GM18868 (cell line): ENCODE results near the gene MYCT1.

Source experiments
- ATAC-seq: cut with Tn5 transposase; IDR thresholded peaks from one replicate; pipeline ENCODE4 v1.9.1; 2021; ENCODE audit warnings: mild to moderate bottlenecking, moderate library complexity; ENCODE audit not compliant: unreplicated experiment

Gene MYCT1

DNA sequence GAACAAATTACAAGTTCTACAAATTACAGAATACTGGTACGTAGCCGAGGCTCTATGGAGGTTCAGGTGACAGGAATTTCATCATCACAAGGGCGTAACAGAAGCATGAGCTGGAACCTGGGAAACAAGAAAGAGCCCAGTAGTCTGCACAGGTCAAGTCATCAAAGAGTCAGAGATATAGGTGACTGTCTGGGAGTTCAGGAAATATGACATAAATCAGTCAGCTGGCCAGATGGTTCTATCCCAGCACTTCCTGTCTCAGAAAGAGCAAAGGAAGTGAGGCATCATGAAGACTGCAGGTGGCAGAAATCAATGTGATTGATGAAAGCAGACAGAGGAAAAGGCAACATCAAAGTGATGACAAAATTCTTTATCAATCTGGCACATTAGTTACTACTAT is 23.3 kb downstream of the MYCT1 start:
- ATAC-seq: no peak

- ATAC-seq: no peak
Observed at GRCh38 chr6:152721956-152722355, 24.3 kb downstream of the MYCT1 start.

GRCh38 chr6:152723398-152723797 is 25.7 kb downstream of the MYCT1 start:
- ATAC-seq: no peak

DNA sequence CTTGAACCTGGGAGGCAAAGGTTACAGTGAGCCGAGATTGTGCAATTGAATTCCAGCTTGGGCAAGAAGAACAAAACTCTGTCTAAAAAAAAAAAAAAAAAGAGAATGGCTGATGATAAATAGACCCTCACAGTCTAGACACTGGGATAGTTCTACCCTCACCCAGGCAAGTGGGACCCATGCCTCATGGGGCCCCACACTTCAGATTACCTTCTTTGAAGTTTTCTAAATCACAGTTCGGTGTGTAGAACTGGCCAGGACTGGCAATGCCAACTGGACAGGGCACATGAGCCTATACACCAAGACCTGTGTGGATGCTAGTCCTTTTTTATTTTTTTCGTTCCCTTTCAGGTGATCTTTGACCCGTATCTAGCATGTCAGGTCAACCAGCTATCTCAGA is 28.6 kb downstream of the MYCT1 start:
- no peak for ATAC-seq

GRCh38 chr6:152727507-152727906 is 29.8 kb downstream of the MYCT1 start:
- no peak for ATAC-seq

DNA sequence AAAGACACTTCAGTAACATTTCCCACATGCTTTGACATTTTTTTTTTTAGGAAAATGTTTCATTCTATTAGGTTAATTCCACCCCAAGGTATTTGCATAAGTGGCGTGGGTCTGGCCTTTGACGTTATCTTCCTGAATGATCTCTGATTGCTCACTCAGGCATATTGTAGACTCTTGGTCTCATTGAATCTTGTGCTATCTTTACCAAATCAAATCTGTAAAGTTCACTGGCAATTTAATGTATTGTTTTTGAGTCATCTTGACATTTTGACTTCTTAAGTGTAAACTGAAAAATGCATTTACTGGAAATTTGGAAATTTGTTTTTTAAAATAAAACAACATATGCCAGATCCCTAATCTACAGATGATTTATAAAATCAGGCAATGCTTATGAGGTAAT is 36.9 kb downstream of the MYCT1 start:
- no peak for ATAC-seq

DNA sequence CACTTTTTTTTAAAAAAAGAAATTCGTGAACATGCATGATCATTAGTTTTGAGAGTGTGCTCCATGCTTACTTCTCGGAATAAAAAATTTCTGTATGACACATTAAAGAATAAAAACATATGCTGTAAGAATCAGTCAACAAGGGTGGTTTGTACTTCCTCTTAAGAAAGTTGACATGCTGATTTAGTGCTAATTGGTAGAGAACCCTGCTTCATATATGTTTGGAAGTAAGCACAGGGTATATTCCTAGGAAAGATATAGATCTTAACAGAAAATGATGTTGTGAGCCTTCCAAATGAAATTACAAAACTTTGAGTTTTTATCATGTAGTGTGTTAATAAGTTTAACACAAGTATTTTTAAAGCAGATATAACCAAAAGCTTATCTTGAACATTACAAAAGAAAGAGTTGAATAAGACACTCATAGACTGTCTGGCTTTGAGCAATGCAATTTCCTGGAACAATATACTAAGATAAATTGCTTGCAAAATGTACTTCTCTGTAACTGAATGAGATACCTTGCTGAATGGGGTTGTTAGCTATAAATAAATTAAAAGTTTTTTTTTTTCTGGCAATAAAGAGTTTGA is 39.1 kb downstream of the MYCT1 start:
- ATAC-seq: no peak

- no peak for ATAC-seq
Observed at GRCh38 chr6:152745509-152746171, 47.9 kb downstream of the MYCT1 start.

DNA sequence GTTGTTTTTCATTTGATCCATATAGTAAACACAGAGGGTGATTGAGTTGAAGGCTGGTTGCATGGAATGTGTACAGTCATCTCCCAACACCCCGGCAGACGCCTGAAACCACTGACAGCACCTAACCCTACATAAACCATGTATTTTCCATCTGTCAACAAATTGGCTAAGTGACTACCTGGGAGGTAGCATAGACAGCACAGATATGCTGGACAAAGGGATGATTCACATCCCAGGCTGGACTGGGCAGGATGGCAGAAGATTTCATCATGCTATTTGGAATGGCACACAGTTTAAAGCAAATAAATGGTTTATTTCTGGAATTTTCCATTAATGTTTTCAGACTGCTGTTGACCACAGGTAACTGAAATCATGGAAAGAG is 48.5 kb downstream of the MYCT1 start:
- no peak for ATAC-seq

- no peak for ATAC-seq
Observed at GRCh38 chr6:152748843-152749242, 51.1 kb downstream of the MYCT1 start.

DNA sequence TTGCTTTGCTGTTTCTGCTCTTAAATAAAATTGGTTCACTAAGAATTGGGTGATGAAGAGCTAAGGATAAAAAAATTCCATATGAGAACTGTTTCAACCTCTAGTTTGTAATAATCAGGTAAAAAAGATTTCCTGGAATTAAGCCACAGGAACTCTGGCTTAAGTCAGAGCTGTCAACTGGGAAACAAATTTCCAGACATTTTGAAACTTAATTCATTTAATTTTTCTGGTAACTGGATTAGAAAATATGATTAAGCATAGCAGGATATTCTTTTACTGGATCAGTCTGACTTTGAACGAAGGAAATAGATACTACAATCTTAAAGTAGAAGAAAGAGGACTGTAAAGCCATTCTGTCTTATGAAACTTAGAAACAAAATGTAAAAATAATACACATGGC is 51.6 kb downstream of the MYCT1 start:
- ATAC-seq: no peak

GRCh38 chr6:152750694-152751093 is 53.0 kb downstream of the MYCT1 start, which contains the start of gene VIP:
Gene VIP (plus strand): TSS chr6:152750797. CDS start chr6:152752178, 1,381 bp downstream.
- peak; percentile 43 for ATAC-seq

- ATAC-seq: no peak
Observed at GRCh38 chr6:152765331-152765730, 67.6 kb downstream of the MYCT1 start.

DNA sequence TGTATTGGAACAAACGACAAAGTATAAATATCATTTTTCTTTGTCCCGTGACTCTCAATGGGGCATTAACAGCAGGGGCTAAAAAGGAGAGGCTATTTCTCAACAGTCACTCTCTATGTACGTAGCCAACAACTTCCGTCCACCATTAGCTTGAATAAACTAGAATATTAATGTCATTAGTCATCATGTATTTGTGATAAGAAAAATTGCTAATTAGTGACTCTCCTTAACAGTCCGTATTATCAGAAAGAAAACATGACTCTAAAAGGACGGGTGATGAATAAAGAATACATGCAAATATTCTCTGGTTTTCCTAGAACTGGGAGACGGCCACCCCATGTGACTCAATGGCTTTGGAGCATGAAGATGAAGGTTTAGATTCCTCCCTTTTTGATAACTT is 71.5 kb downstream of the MYCT1 start:
- no peak for ATAC-seq

GRCh38 chr6:152769993-152770392 is 72.3 kb downstream of the MYCT1 start:
- ATAC-seq: no peak

DNA sequence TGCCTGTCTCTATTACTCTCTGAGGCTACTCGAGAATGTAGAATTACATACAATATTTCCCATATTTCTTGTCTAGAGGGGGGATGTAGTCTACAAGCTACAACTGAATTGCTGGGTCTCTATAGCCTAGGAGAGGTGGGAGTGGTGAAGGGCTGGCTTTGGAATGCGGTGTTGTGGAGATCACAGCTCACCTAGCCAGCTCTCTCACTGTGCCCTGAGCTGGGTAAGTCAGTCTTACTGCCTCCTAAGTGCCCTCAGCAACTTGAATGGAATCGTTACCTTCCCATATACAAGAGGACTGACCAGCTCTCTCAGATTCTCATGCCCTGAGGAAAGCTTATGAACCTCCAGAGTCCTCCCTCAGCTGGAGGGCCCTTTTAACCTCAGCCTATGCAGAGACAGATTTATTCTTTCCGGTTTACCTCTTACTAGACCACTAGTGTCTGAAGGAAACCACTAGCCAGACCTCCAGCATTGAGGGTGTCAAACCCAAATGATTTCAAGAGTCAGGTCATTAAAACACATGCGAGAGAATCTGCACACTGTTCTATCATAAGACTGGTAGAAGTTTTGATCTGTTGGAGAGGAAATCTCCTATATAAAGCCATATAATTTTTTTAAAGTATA is 73.5 kb downstream of the MYCT1 start:
- ATAC-seq: no peak
